SKM-1 (cell line): ENCODE measurements around the gene NPY1R.

Source experiments
- DNase-seq: peaks from one replicate; lab custom pipeline; 2025; ENCODE audit not compliant: unreplicated experiment; lab: John Stamatoyannopoulos, UW

NPY1R gene

GRCh38 chr4:163280703-163281519 is 51.5 kb downstream of the NPY1R start:
- no peak for DNase-seq

- no peak for DNase-seq
Measured at GRCh38 chr4:163279713-163280112, 52.7 kb downstream of the NPY1R start.

GRCh38 chr4:163274861-163275260 is 57.5 kb downstream of the NPY1R start:
- DNase-seq = no peak
